Lung (tissue), 12 donors: ENCODE measurements around the gene C3. TPM values are rescaled to one million over a fixed set of nuclear protein-coding genes. Genes with fewer than 3 reads are reported as not detected.
A peak's percentile ranks its signal among the peaks of the same experiment; 100 is the strongest.
"Not testable (repeated sequence)": the region's sequence is repeated elsewhere in the genome, so short reads cannot be mapped to it uniquely, and the experiment has no call there.

Experiments used
- ATAC-seq: fragments of 200-7000 bp; cut with Tn5 transposase; one replicate; pipeline ENCODE4 v1.9.1; 2020; ENCODE audit warnings: moderate number of reproducible peaks; ENCODE audit not compliant: insufficient read depth, low FRiP score
- DNase-seq, 3 donors: peaks; one replicate each; pipeline ENCODE4 v3.0.0-alpha.2; 2013 to 2017
- H3K27ac ChIP-seq, 2 donors: one replicate each; pipeline ENCODE4 v1.5.1; 2013; ENCODE audit warnings: mild to moderate bottlenecking in 2 of 2, moderate library complexity in 2 of 2, control low read depth in 1 of 2, inconsistent platforms in 1 of 2, low read depth in 1 of 2, low read length in 1 of 2
- H3K27me3 ChIP-seq, 3 donors: one replicate each; pipeline ENCODE4 v1.5.1; 2013; ENCODE audit warnings: low read length in 2 of 3; ENCODE audit not compliant: control insufficient read depth in 3 of 3, insufficient read depth in 3 of 3
- H3K36me3 ChIP-seq, 4 donors: one replicate each; pipeline ENCODE4 v1.5.1; 2013; ENCODE audit warnings: low read length in 4 of 4, mild to moderate bottlenecking in 1 of 4, moderate library complexity in 1 of 4; ENCODE audit not compliant: control insufficient read depth in 4 of 4, insufficient read depth in 4 of 4
- H3K4me1 ChIP-seq, 5 donors: one replicate each; pipeline ENCODE4 v1.5.1; 2013; ENCODE audit warnings: low read length in 5 of 5, mild to moderate bottlenecking in 2 of 5, moderate library complexity in 1 of 5; ENCODE audit not compliant: control insufficient read depth in 5 of 5, insufficient read depth in 5 of 5
- H3K4me3 ChIP-seq: one replicate; pipeline ENCODE4 v1.5.1; 2013; ENCODE audit warnings: mild to moderate bottlenecking, control low read depth, moderate library complexity
- H3K9ac ChIP-seq, 2 donors: one replicate each; pipeline ENCODE4 v1.5.1; 2013; ENCODE audit warnings: low read length in 2 of 2, control low read depth in 1 of 2; ENCODE audit not compliant: insufficient read depth in 1 of 2
- H3K9me3 ChIP-seq, 4 donors: one replicate each; pipeline ENCODE4 v1.5.1; 2013; ENCODE audit warnings: low read length in 3 of 4, mild to moderate bottlenecking in 1 of 4, moderate library complexity in 1 of 4; ENCODE audit not compliant: control insufficient read depth in 4 of 4, insufficient read depth in 3 of 4
- WGBS, 2 donors: extraction: QIAGEN DNeasy Blood & Tissue Kit; methylation state at CpG; one replicate each; pipeline ENCODE4 v1.1.7; 2013; 5-methylcytosine and 5-hydroxymethylcytosine counted together
- polyA plus RNA-seq, 2 donors: library from polyadenylated mRNA; stranded (reverse); fragments of 200-250 nt; gene quantifications; one replicate each; pipeline ENCODE4 v1.2.1, GENCODE V29; 2013
- total RNA-seq, 2 donors: library from RNA; depleted of rRNA in 1 of 2; stranded (reverse); fragments of >200 nt in 1 of 2; gene quantifications; one replicate each; pipeline ENCODE4 v1.2.1, GENCODE V29; 2014 to 2021
- TF ChIP-seq, protein P1 (sequence below): IDR thresholded peaks from 2 replicates; pipeline ENCODE4 v1.5.1; 2012; ENCODE audit warnings: mild to moderate bottlenecking; ENCODE audit errors: control extremely low read depth, extremely low read depth
- donor health status: control.
- donor health status: control.
- donor health status: Bipolar disorder and iron deficiency.
- donor health status: healthy.
- donor health status: DM: yes; HTN: yes; CAD: no.

Gene C3
- total and polyA plus RNA-seq, 4 donors = 613 to 1,612 (median 1,252) TPM

- peaks cover 0 to under 1% (median 0%) of the 10 kb centered on the region in 4 donors for H3K36me3 ChIP-seq
- ATAC-seq (peak; percentile 9), DNase-seq (peak; percentile 61 to 81 (median 80))
- H3K9me3 ChIP-seq = peaks cover 0 to 4% (median 0%) of the 10 kb centered on the region in 4 donors
- WGBS, 2 donors = 37 to 45% methylated on average over 8 of the region's 8 CpGs
- peak overlapping the region in 1 of 2 donors; percentile 63 for H3K9ac ChIP-seq
- peak overlapping the region in 1 of 2 donors; percentile 87 for H3K27ac ChIP-seq
- peaks cover 0 to 11% (median 0%) of the 10 kb centered on the region in 5 donors for H3K4me1 ChIP-seq
- H3K27me3 ChIP-seq = peaks cover 0 to 3% (median 0%) of the 10 kb centered on the region in 3 donors
- H3K4me3 ChIP-seq = no peak overlapping the region
- TF ChIP-seq, protein P1, sequence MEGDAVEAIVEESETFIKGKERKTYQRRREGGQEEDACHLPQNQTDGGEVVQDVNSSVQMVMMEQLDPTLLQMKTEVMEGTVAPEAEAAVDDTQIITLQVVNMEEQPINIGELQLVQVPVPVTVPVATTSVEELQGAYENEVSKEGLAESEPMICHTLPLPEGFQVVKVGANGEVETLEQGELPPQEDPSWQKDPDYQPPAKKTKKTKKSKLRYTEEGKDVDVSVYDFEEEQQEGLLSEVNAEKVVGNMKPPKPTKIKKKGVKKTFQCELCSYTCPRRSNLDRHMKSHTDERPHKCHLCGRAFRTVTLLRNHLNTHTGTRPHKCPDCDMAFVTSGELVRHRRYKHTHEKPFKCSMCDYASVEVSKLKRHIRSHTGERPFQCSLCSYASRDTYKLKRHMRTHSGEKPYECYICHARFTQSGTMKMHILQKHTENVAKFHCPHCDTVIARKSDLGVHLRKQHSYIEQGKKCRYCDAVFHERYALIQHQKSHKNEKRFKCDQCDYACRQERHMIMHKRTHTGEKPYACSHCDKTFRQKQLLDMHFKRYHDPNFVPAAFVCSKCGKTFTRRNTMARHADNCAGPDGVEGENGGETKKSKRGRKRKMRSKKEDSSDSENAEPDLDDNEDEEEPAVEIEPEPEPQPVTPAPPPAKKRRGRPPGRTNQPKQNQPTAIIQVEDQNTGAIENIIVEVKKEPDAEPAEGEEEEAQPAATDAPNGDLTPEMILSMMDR = no peak
Measured at GRCh38 chr19:6765738-6766356, 45.4 kb upstream of the C3 start.

GRCh38 chr19:6762253-6762797, 41.9 kb upstream of the C3 start:
- not testable (repeated sequence) for H3K9me3 ChIP-seq, H3K9ac ChIP-seq, H3K27ac ChIP-seq, DNase-seq, H3K27me3 ChIP-seq, H3K36me3 ChIP-seq, ATAC-seq, H3K4me3 ChIP-seq
- peaks cover 0 to 11% (median 0%) of the 10 kb centered on the region in 5 donors for H3K4me1 ChIP-seq
- WGBS, 2 donors = 82 to 95% methylated on average over 8 of the region's 8 CpGs

DNA sequence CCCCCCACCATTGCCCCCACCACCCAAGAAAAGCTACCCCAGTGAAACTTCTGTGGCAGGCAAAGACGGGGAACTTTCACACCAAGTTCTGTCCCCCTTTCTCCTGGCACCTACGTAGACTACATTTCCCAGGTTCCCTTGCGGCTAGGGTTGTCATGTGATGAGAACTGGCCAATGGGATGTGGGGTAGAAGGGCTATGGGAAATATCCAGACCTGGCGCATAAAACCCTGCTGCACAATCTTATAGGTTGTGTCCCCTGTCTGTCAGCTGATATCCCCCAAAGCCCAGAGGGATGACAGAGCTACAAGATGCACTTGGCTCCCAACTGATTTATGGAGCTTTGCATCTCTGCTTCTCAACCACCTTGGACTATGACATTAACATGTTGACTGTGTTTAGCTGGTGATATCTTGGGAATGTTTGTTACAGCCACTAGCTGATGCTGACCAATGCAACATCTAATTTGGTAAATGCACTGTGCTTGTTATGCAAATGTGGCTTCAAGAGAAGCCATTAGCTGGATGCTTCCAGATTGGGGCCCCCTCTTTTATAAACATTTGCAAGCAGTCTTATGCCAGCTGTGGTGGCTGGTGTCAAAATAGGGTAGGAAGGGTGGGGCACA, 40.7 kb upstream of the C3 start:
- no peak overlapping the region for H3K9ac ChIP-seq
- peaks cover 0 to 8% (median 3%) of the 10 kb centered on the region in 4 donors for H3K36me3 ChIP-seq
- peaks cover 0 to 4% (median 0%) of the 10 kb centered on the region in 4 donors for H3K9me3 ChIP-seq
- no peaks in the 10 kb centered on the region for H3K4me1 ChIP-seq
- ATAC-seq (no peak), DNase-seq (no peak)
- H3K27ac ChIP-seq = no peak overlapping the region
- WGBS, 2 donors = 74 to 91% methylated on average over 4 of the region's 4 CpGs
- no peak overlapping the region for H3K4me3 ChIP-seq
- peaks cover 0 to 2% (median 0%) of the 10 kb centered on the region in 3 donors for H3K27me3 ChIP-seq
- TF ChIP-seq, protein P1 = no peak

DNA sequence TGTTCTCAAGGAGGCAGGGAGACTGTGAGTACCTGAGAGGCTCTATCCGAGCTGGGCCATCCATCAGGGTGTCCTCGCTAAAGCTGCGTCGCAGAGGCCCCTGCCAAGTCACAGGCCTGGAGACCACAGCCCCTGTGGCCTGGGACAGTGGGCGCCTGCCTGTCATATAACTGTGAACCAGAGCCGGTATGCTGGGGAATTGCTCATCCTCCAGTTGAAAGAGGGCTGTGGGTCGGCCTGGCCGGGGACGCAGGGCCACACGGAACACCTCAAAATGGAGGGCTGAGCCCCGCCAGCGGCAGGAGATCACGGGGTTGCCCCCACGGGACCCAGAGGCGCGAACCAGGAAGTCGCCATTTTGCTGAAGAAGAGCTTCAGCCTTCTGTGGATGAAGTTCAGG, 40.2 kb upstream of the C3 start:
- no peak overlapping the region for H3K4me3 ChIP-seq
- TF ChIP-seq, protein P1 = no peak
- WGBS, 2 donors = 93 to 96% methylated on average over 17 of the region's 17 CpGs
- H3K9me3 ChIP-seq = peaks cover 0 to 4% (median 0%) of the 10 kb centered on the region in 4 donors
- peaks cover 0 to 8% (median 3%) of the 10 kb centered on the region in 4 donors for H3K36me3 ChIP-seq
- no peak for DNase-seq
- ATAC-seq = no peak
- no peak overlapping the region for H3K27ac ChIP-seq
- no peak overlapping the region for H3K9ac ChIP-seq
- H3K4me1 ChIP-seq = no peaks in the 10 kb centered on the region
- H3K27me3 ChIP-seq = no peaks in the 10 kb centered on the region
